ENCODE data around the gene ZBED1. TPM values are rescaled to one million over a fixed set of nuclear protein-coding genes. Genes with fewer than 3 reads are reported as not detected.

Gene ZBED1
- total and polyA plus RNA-seq, 9 of the 15 experiments (the other 6 are each of a cell fraction or from before 2014, with no cell fraction given): 0.61 to 27.6 (median 13.9) TPM

- Histone ChIP-seq H2AFZ (ENCODE audit: low read depth, low read length) (no peak overlapping the region), H3K9me3 (replicated peaks; ENCODE audit: control insufficient read depth, insufficient read depth, low read depth, low read length) (no peaks in the 10 kb centered on the region), H3K4me2 (ENCODE audit: insufficient read depth, low read length) (no peak overlapping the region), H4K20me1 (replicated peaks; ENCODE audit: control insufficient read depth, insufficient read depth, low read length) (no peaks in the 10 kb centered on the region), H3K79me2 (ENCODE audit: control insufficient read depth, insufficient read depth, low read length) (no peaks in the 10 kb centered on the region), H3K36me3 (ENCODE audit: control insufficient read depth, insufficient read depth, low read length) (no peaks in the 10 kb centered on the region), H3K4me3 (no peak overlapping the region), H3K9ac (ENCODE audit: insufficient read depth in 1 of 2, low read depth in 2 of 2, low read length in 2 of 2) (no peak overlapping the region), H3K27ac (ENCODE audit: extremely low read depth, low read depth, low read length) (no peak overlapping the region), H3K4me1 (replicated peaks in 1 of 2; ENCODE audit: control insufficient read depth in 2 of 2, insufficient read depth in 2 of 2, low read length in 2 of 2) (no peaks in the 10 kb centered on the region; a peak in 2 of 5 replicates), H3K27me3 (ENCODE audit: control insufficient read depth in 2 of 2, insufficient read depth in 2 of 2, low read length in 2 of 2) (peaks cover 5 to 6% of the 10 kb centered on the region in 2 experiments; a peak in 3 of 5 replicates), H3K9me1 (ENCODE audit: control insufficient read depth, insufficient read depth, low read length) (no peaks in the 10 kb centered on the region)
- ChIA-PET CTCF (ENCODE audit: low intra/inter-chr PET ratio) (no interaction called here), POLR2A (no interaction called here)
- in situ Hi-C loops (cut with MboI) (no loop called here), intact Hi-C loops (cut with micrococcal nuclease) (no loop called here)
- DNase-seq (ENCODE audit: extremely low read depth in 1 of 4, low spot score in 3 of 4): no peak
- no peak for ATAC-seq
- FAIRE-seq: no peak
- TF ChIP-seq ZBED1 (IDR thresholded peaks at IDR 0.05) (no peak), RUNX1 (IDR thresholded peaks at IDR 0.05; ENCODE audit: low read depth) (no peak), NFRKB (IDR thresholded peaks at IDR 0.05; ENCODE audit: low read depth) (no peak), CREB3 (tag; conservative IDR thresholded peaks at IDR 0.05; ENCODE audit: low read depth) (no peak), POLR3G (IDR thresholded peaks at IDR 0.05; ENCODE audit: extremely low read depth, insufficient read length, insufficient replicate concordance) (no peak), PTRF (tag; IDR thresholded peaks at IDR 0.05) (no peak), E2F1 (CRISPR knock-in tag; IDR thresholded peaks at IDR 0.05) (no peak), CBFA2T2 (conservative IDR thresholded peaks at IDR 0.05) (no peak), ZFP1 (CRISPR knock-in tag; IDR thresholded peaks at IDR 0.05) (no peak)
- 11% methylated on average over 6 of the region's 8 CpGs for WGBS (ENCODE audit: insufficient coverage, low coverage, missing lambda C conversion rate)
- no TSS peak for BruUV-seq (replicated peaks)
These were observed 40.8 kb upstream of the ZBED1 start for GRCh38 chrX:2541603-2542002.
